Uterus (tissue), 2 donors: ENCODE measurements around the gene IRX2.

Source experiments
- POLR2A ChIP-seq, 2 donors: fragments of 450-650 bp; IDR thresholded peaks; one replicate each; pipeline ENCODE4 v1.6.1; 2016; ENCODE audit warnings: antibody characterized with exemption in 2 of 2, mild to moderate bottlenecking in 1 of 2, moderate library complexity in 1 of 2
- TF ChIP-seq, protein P1 (sequence below), 4 experiments: fragments of 200-600 bp in 2 of 4; fragments of 450-650 bp in 2 of 4; sonication (generic) in 2 of 4; IDR thresholded peaks; one replicate each; pipeline ENCODE4 v1.5.1; 2016 to 2019; ENCODE audit warnings: antibody characterized with exemption in 4 of 4, mild to moderate bottlenecking in 2 of 4, moderate library complexity in 1 of 4

DNA sequence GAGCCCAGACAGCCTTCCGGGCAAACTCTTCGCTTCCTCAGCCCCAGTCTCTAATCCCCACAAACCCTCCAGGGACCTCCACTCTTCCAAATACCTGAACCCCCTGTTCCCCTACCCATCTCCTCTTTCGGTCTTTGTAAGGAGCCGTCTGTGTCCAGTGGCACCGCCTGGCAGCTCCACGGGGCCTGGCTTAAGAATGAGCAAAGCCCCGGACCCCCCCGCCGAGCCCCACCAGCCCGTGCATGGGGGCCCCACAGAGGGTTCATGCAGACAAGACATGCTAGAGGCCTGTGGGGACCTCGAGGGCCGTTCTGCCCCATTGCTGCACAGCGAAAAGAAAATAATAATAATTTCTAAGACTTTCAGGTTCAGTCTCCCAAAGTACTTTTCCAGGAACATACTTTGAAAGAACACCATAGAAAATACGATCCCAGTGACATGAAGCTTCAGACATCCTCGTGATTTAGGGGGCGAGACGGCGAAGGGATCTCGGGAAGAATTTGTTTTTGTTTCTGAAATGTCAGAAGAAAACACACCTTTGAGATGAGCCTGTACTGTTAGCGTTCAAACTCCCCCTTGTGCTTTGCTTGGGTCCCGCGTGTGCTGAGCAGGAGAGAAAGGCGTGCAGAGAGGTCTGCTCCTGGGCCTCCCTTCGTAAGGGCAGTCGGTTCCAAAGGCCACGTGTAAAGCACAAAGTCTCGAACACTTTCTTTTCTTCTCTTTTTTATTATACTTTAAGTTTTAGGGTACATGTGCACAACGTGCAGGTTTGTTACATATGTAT lies 49.2 kb downstream of the IRX2 start:
- TF ChIP-seq, protein P1, sequence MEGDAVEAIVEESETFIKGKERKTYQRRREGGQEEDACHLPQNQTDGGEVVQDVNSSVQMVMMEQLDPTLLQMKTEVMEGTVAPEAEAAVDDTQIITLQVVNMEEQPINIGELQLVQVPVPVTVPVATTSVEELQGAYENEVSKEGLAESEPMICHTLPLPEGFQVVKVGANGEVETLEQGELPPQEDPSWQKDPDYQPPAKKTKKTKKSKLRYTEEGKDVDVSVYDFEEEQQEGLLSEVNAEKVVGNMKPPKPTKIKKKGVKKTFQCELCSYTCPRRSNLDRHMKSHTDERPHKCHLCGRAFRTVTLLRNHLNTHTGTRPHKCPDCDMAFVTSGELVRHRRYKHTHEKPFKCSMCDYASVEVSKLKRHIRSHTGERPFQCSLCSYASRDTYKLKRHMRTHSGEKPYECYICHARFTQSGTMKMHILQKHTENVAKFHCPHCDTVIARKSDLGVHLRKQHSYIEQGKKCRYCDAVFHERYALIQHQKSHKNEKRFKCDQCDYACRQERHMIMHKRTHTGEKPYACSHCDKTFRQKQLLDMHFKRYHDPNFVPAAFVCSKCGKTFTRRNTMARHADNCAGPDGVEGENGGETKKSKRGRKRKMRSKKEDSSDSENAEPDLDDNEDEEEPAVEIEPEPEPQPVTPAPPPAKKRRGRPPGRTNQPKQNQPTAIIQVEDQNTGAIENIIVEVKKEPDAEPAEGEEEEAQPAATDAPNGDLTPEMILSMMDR (IDR thresholded peaks at IDR 0.05), result no peak
- no peak for TF ChIP-seq POLR2A (IDR thresholded peaks at IDR 0.05)
